K562 (cell line): ENCODE results near the gene ARAF. TPM values are rescaled to one million over a fixed set of nuclear protein-coding genes. Genes with fewer than 3 reads are reported as not detected.

Experiments used
- BCLAF1 ChIP-seq, 2 experiments: fragments of 450-650 bp in 1 of 2; IDR thresholded peaks; 2 replicates each; pipeline ENCODE4 v1.6.1; 2011 to 2017; ENCODE audit warnings: low read depth in 2 of 2, antibody characterized with exemption in 1 of 2, borderline replicate concordance in 1 of 2, low read length in 1 of 2, mild to moderate bottlenecking in 1 of 2, mixed read lengths in 1 of 2; ENCODE audit not compliant: control insufficient read depth in 1 of 2
- CEBPG ChIP-seq, 3 experiments: fragments of 200-800 bp in 1 of 3; sonication (Bioruptor generic) in 1 of 3; sonication (generic) in 1 of 3; formaldehyde crosslinking in 1 of 3; IDR thresholded peaks in 2 of 3; conservative IDR thresholded peaks in 1 of 3; 2 replicates each; pipeline versions ENCODE4 v1.6.1 to v1.8.0; 2016 to 2022; ENCODE audit warnings: missing compliant biosample characterization in 2 of 3, missing genetic modification characterization in 2 of 3, mild to moderate bottlenecking in 1 of 3, missing genetic modification reagents in 1 of 3
- ETV1 ChIP-seq: fragments of 450-650 bp; conservative IDR thresholded peaks from 2 replicates; pipeline ENCODE4 v1.6.1; 2016; ENCODE audit warnings: missing genetic modification characterization, control low read depth, low read depth, missing compliant biosample characterization
- HNRNPL ChIP-seq: fragments of 200-400 bp; formaldehyde crosslinking; IDR thresholded peaks from 2 replicates; pipeline ENCODE4 v1.6.1; 2017; ENCODE audit warnings: low read depth, mild to moderate bottlenecking, low read length
- KDM1A ChIP-seq, 2 experiments: fragments of 450-650 bp; IDR thresholded peaks; 2 replicates each; pipeline ENCODE4 v1.6.1; 2016; ENCODE audit warnings: mild to moderate bottlenecking in 2 of 2
- KLF13 ChIP-seq: fragments of 450-650 bp; IDR thresholded peaks from 2 replicates; pipeline ENCODE4 v1.6.1; 2016; ENCODE audit warnings: missing genetic modification characterization, low read depth, mild to moderate bottlenecking, missing compliant biosample characterization, moderate library complexity, borderline replicate concordance
- MAFF ChIP-seq: IDR thresholded peaks from 2 replicates; pipeline ENCODE4 v1.6.1; 2012; ENCODE audit warnings: low read length, improper control_type of control experiment
- MCM2 ChIP-seq: fragments of 450-650 bp; IDR thresholded peaks from 2 replicates; pipeline ENCODE4 v1.6.1; 2017; ENCODE audit warnings: low read depth, mild to moderate bottlenecking
- MXD1 ChIP-seq: fragments of 250-450 bp; sonication (Bioruptor Pico); IDR thresholded peaks from 2 replicates; pipeline ENCODE4 v1.8.0; 2021; ENCODE audit warnings: borderline replicate concordance, mild to moderate bottlenecking, moderate library complexity; ENCODE audit not compliant: poor library complexity, severe bottlenecking
- NCOA1 ChIP-seq: fragments of 450-650 bp; IDR thresholded peaks from 2 replicates; pipeline ENCODE4 v1.6.1; 2016; ENCODE audit warnings: low read depth
- NONO ChIP-seq, 2 experiments: fragments of 200-400 bp in 1 of 2; fragments of 450-650 bp in 1 of 2; formaldehyde crosslinking in 1 of 2; IDR thresholded peaks; 2 replicates each; pipeline ENCODE4 v1.6.1; 2017; ENCODE audit warnings: low read depth in 2 of 2, mild to moderate bottlenecking in 2 of 2, moderate library complexity in 2 of 2, low read length in 1 of 2
- NR0B1 ChIP-seq: fragments of 450-650 bp; IDR thresholded peaks from one replicate; pipeline ENCODE4 v1.6.1; 2018; ENCODE audit warnings: mild to moderate bottlenecking, moderate library complexity; ENCODE audit not compliant: partially characterized antibody
- RBM17 ChIP-seq: fragments of 200-400 bp; formaldehyde crosslinking; IDR thresholded peaks from 2 replicates; pipeline ENCODE4 v1.6.1; 2017; ENCODE audit warnings: low read depth, mild to moderate bottlenecking, low read length, borderline replicate concordance
- SFPQ ChIP-seq: fragments of 200-400 bp; formaldehyde crosslinking; IDR thresholded peaks from 2 replicates; pipeline ENCODE4 v1.6.1; 2017; ENCODE audit warnings: mild to moderate bottlenecking, low read depth, low read length, moderate library complexity
- TAL1 ChIP-seq: fragments of 450-650 bp; IDR thresholded peaks from 2 replicates; pipeline ENCODE4 v1.6.1; 2016; ENCODE audit warnings: mild to moderate bottlenecking
- TEAD1 ChIP-seq, 2 experiments: fragments of 450-650 bp in 1 of 2; sonication (generic) in 1 of 2; formaldehyde crosslinking; IDR thresholded peaks; 2 replicates each; pipeline versions ENCODE4 v1.4.0 to v1.8.0; 2020 to 2022; ENCODE audit warnings: mild to moderate bottlenecking in 2 of 2, missing genetic modification reagents in 1 of 2
- ZNF699 ChIP-seq: fragments of 250-450 bp; sonication (Bioruptor Pico); IDR thresholded peaks from 2 replicates; pipeline ENCODE4 v1.8.0; 2021; ENCODE audit warnings: mild to moderate bottlenecking, moderate library complexity; ENCODE audit not compliant: insufficient replicate concordance
- ZNF75A ChIP-seq: fragments of 450-650 bp; formaldehyde crosslinking; IDR thresholded peaks from 2 replicates; pipeline ENCODE4 v1.4.0; 2020; ENCODE audit warnings: mild to moderate bottlenecking
- polyA plus RNA-seq, 8 experiments: library from polyadenylated mRNA; depleted of rRNA in 4 of 8; stranded (reverse) in 5 of 8; unstranded in 3 of 8; fragments of >200 nt; fragmentation: Nextera tagmentation in 2 of 8; fragmentation: Illumina TruSeq in 1 of 8; extraction: Ambion mirVana in 2 of 8; extraction: Trizol in 1 of 8; gene quantifications; 2 replicates each; pipeline versions ENCODE4 v1.2.1 to v1.2.3, GENCODE V29; 2011 to 2014; ENCODE audit warnings: inconsistent platforms in 1 of 8, missing spikeins in 1 of 8
- total RNA-seq, 7 experiments: library from RNA; depleted of rRNA in 6 of 7; stranded (reverse); fragments of >200 nt in 6 of 7; fragmentation: Illumina TruSeq in 2 of 7; extraction: Trizol in 2 of 7; gene quantifications; 2 replicates each; pipeline versions ENCODE4 v1.2.1 to v1.2.3, GENCODE V29; 2011 to 2021; ENCODE audit warnings: low replicate concordance in 1 of 7

ARAF gene
- total and polyA plus RNA-seq, 9 of the 15 experiments (the other 6 are each of a cell fraction or from before 2014, with no cell fraction given): 5.5 to 70.0 (median 29.4) TPM

- TF ChIP-seq SFPQ (no peak), HNRNPL (0 out of 2 replicates have a peak, but pooled peaks have one; percentile 27), TEAD1 (CRISPR knock-in tag; IDR thresholded peaks at IDR 0.05) (peak in 1 of 2 experiments; percentile 76; a peak in 2 of 4 replicates), KLF13 (0 out of 2 replicates have a peak, but pooled peaks have one; percentile 18), NONO (IDR thresholded peaks at IDR 0.05; ENCODE audit: low read depth in 2 of 2, low read length in 1 of 2) (peak in 1 of 2 experiments; percentile 99; a peak in 2 of 4 replicates), ZNF75A (CRISPR knock-in tag) (no peak), NR0B1 (no peak), TAL1 (no peak), MAFF (peak; percentile 23; the same call in 1 of the 2 replicates), MXD1 (CRISPR knock-in tag) (no peak), KDM1A (IDR thresholded peaks at IDR 0.05) (peak in 1 of 2 experiments; percentile 58; a peak in 3 of 4 replicates), MCM2 (no peak), NCOA1 (0 out of 2 replicates have a peak, but pooled peaks have one; percentile 21), CEBPG (CRISPR knock-in tag; IDR thresholded peaks at IDR 0.05) (peak; percentile 50; the same call in 1 of the 2 replicates), CEBPG (tag; conservative IDR thresholded peaks at IDR 0.05 in 1 of 2, IDR thresholded peaks at IDR 0.05 in 1 of 2) (no peak), RBM17 (no peak), BCLAF1 (IDR thresholded peaks at IDR 0.05; ENCODE audit: borderline replicate concordance in 1 of 2, control insufficient read depth in 1 of 2, low read depth in 2 of 2, low read length in 1 of 2) (peak in 1 of 2 experiments; percentile 83; a peak in 1 of 4 replicates), ZNF699 (no peak), ETV1 (no peak; the same call in 1 of the 2 replicates)
Measured at GRCh38 chrX:47619486-47620302, 58.7 kb downstream of the ARAF start, which contains the start of gene SYN1 (continued).
